HCT116 (cell line): ENCODE data around the gene TATDN2. TPM values are rescaled to one million over a fixed set of nuclear protein-coding genes. Genes with fewer than 3 reads are reported as not detected.

ENCODE experiments used
- ATAC-seq: fragments of 200-7000 bp; cut with Tn5 transposase; 2 replicates; pipeline ENCODE4 v1.9.1; 2020; ENCODE audit warnings: mild to moderate bottlenecking, moderate library complexity
- BruUV-seq: library from RNA; stranded (reverse); fragments of 400-500 nt; replicated peaks from 2 replicates; lab custom pipeline; 2021; lab: Mats Ljungman, UMichigan
- CTCF ChIA-PET: fragments of 300-600 bp; sonication (Branson Sonifier 250); formaldehyde crosslinking; loops from one replicate; lab custom pipeline; 2021; ENCODE audit warnings: antibody characterized with exemption; lab: Charles Lee
- POLR2A ChIA-PET: fragments of 300-600, 350-600 bp; sonication (Branson Sonifier 250); formaldehyde crosslinking; loops from one replicate; lab custom pipeline; 2021; ENCODE audit warnings: antibody characterized with exemption; lab: Charles Lee
- RAD21 ChIA-PET, 2 experiments: fragments of 300-600 bp; sonication (Branson Sonifier 250); formaldehyde crosslinking; loops; one replicate each; lab custom pipeline; 2023; ENCODE audit warnings: low total read pairs in 2 of 2; ENCODE audit not compliant: uncharacterized antibody in 2 of 2, unreplicated experiment in 2 of 2, low non-redundant PET in 1 of 2; lab: Charles Lee
- DNase-seq: peaks from one replicate; pipeline ENCODE4 v3.0.0-alpha.2; 2010; ENCODE audit warnings: low read depth, low spot score
- H2AFZ ChIP-seq: fragments of 200-600 bp; shearing (Covaris generic), sonication (generic); 2 replicates; pipeline ENCODE4 v1.6.1; 2017; ENCODE audit warnings: low read depth, mixed run types, mixed read lengths, antibody characterized with exemption, low read length; ENCODE audit not compliant: poor library complexity, severe bottlenecking
- H3K27ac ChIP-seq: 2 replicates; pipeline ENCODE4 v1.5.1; 2012; ENCODE audit warnings: low read depth, low read length
- H3K27me3 ChIP-seq: fragments of 200-600 bp; sonication (generic); 2 replicates; pipeline ENCODE4 v1.6.1; 2016; ENCODE audit warnings: mixed run types, low read length, mixed read lengths; ENCODE audit not compliant: insufficient read depth
- H3K36me3 ChIP-seq, 2 experiments: fragments of 200-500 bp in 1 of 2; fragments of 200-600 bp in 1 of 2; sonication (Bioruptor generic) in 1 of 2; sonication (generic) in 1 of 2; 2 replicates each; pipeline versions ENCODE4 v1.5.1 to v1.6.1; 2014 to 2016; ENCODE audit warnings: low read length in 2 of 2, inconsistent platforms in 1 of 2, mixed read lengths in 1 of 2, mixed run types in 1 of 2; ENCODE audit not compliant: insufficient read depth in 2 of 2, control insufficient read depth in 1 of 2
- H3K4me1 ChIP-seq, 2 experiments: fragments of 200-600 bp in 1 of 2; sonication (generic) in 1 of 2; 2 replicates each; pipeline versions ENCODE4 v1.5.1 to v1.6.1; 2012 to 2017; ENCODE audit warnings: low read length in 2 of 2, inconsistent platforms in 1 of 2, mild to moderate bottlenecking in 1 of 2, mixed read lengths in 1 of 2, mixed run types in 1 of 2, moderate library complexity in 1 of 2; ENCODE audit not compliant: insufficient read depth in 2 of 2, control insufficient read depth in 1 of 2
- H3K4me2 ChIP-seq: fragments of 200-600 bp; sonication (generic); 2 replicates; pipeline ENCODE4 v1.6.1; 2017; ENCODE audit warnings: mixed run types, low read length, mixed read lengths
- H3K4me3 ChIP-seq, 2 experiments: fragments of 200-600 bp in 1 of 2; sonication (generic) in 1 of 2; replicated peaks in 1 of 2; 2 replicates each; pipeline ENCODE4 v1.5.1; 2011 to 2016; ENCODE audit warnings: low read length in 2 of 2, control low read depth in 1 of 2, low read depth in 1 of 2, mild to moderate bottlenecking in 1 of 2, mixed read lengths in 1 of 2, mixed run types in 1 of 2
- H3K79me2 ChIP-seq: fragments of 200-600 bp; sonication (generic); 2 replicates; pipeline ENCODE4 v1.6.1; 2017; ENCODE audit warnings: mild to moderate bottlenecking, mixed run types, low read length, moderate library complexity, mixed read lengths; ENCODE audit not compliant: insufficient read depth
- H3K9ac ChIP-seq: fragments of 200-600 bp; sonication (generic); 2 replicates; pipeline ENCODE4 v1.6.1; 2016; ENCODE audit warnings: low read length, mixed read lengths
- H3K9me2 ChIP-seq: fragments of 200-600 bp; sonication (generic), shearing (Covaris generic); 2 replicates; pipeline ENCODE4 v1.6.1; 2017; ENCODE audit warnings: mixed run types, mild to moderate bottlenecking, moderate library complexity; ENCODE audit not compliant: insufficient read depth
- H3K9me3 ChIP-seq, 2 experiments: fragments of 200-500 bp in 1 of 2; fragments of 200-600 bp in 1 of 2; sonication (Bioruptor generic) in 1 of 2; sonication (generic) in 1 of 2; 2 replicates each; pipeline ENCODE4 v1.6.1; 2014 to 2017; ENCODE audit warnings: low read length in 2 of 2, mixed read lengths in 2 of 2, inconsistent platforms in 1 of 2, low read depth in 1 of 2, mild to moderate bottlenecking in 1 of 2, mixed run types in 1 of 2, moderate library complexity in 1 of 2; ENCODE audit not compliant: control insufficient read depth in 1 of 2, insufficient read depth in 1 of 2
- H4K20me1 ChIP-seq: fragments of 200-600 bp; sonication (generic), shearing (Covaris generic); 2 replicates; pipeline ENCODE4 v1.6.1; 2017; ENCODE audit warnings: mixed run types, mild to moderate bottlenecking, moderate library complexity; ENCODE audit not compliant: insufficient read depth
- CBX3 ChIP-seq: IDR thresholded peaks from 2 replicates; pipeline ENCODE4 v1.6.1; 2012; ENCODE audit warnings: low read depth
- CEBPB ChIP-seq: IDR thresholded peaks from 2 replicates; pipeline ENCODE4 v1.6.1; 2012; ENCODE audit warnings: low read depth
- ELF1 ChIP-seq: IDR thresholded peaks from 2 replicates; pipeline ENCODE4 v1.6.1; 2012; ENCODE audit warnings: low read depth, borderline replicate concordance
- EZH2phosphoT487 ChIP-seq: fragments of 200-600 bp; IDR thresholded peaks from 2 replicates; pipeline ENCODE4 v1.6.1; 2018; ENCODE audit warnings: antibody characterized with exemption, borderline replicate concordance
- FOSL1 ChIP-seq: IDR thresholded peaks from 2 replicates; pipeline ENCODE4 v1.6.1; 2012; ENCODE audit warnings: low read depth
- POLR2AphosphoS5 ChIP-seq: IDR thresholded peaks from 2 replicates; pipeline ENCODE4 v1.6.1; 2011; ENCODE audit warnings: mild to moderate bottlenecking, low read depth, low read length, moderate library complexity
- RAD21 ChIP-seq: IDR thresholded peaks from 2 replicates; pipeline ENCODE4 v1.6.1; 2012; ENCODE audit warnings: low read depth, mild to moderate bottlenecking
- SIN3A ChIP-seq: IDR thresholded peaks from 2 replicates; pipeline ENCODE4 v1.6.1; 2012; ENCODE audit warnings: low read depth
- SP1 ChIP-seq: IDR thresholded peaks from 2 replicates; pipeline ENCODE4 v1.6.1; 2012; ENCODE audit warnings: low read depth
- SRF ChIP-seq: IDR thresholded peaks from 2 replicates; pipeline ENCODE4 v1.6.1; 2012; ENCODE audit warnings: low read depth
- TCF7L2 ChIP-seq: IDR thresholded peaks from 2 replicates; pipeline ENCODE4 v1.7.0; 2011; ENCODE audit warnings: borderline replicate concordance, inconsistent platforms; ENCODE audit not compliant: insufficient read depth, insufficient read length; ENCODE audit errors: extremely low read depth
- YY1 ChIP-seq: IDR thresholded peaks from 2 replicates; pipeline ENCODE4 v1.6.1; 2011; ENCODE audit warnings: low read length, low read depth, moderate library complexity, mild to moderate bottlenecking; ENCODE audit not compliant: insufficient replicate concordance; ENCODE audit errors: extremely low read depth
- ZFX ChIP-seq: fragments of 450-650 bp; IDR thresholded peaks from 2 replicates; pipeline ENCODE4 v1.6.1; 2017
- intact Hi-C: fragments of 100-400 bp; cut with micrococcal nuclease; formaldehyde crosslinking; loops from 2 replicates; pipeline ENCODE4 v1.10.0; 2022
- total RNA-seq: library from RNA; stranded (reverse); gene quantifications from one replicate; pipeline ENCODE4 v1.2.1, GENCODE V29; 2021; ENCODE audit not compliant: unreplicated experiment
- TF ChIP-seq, protein P1 (sequence below): IDR thresholded peaks from 2 replicates; pipeline ENCODE4 v1.6.1; 2012
- TF ChIP-seq, protein P2 (sequence below): IDR thresholded peaks from 2 replicates; pipeline ENCODE4 v1.6.1; 2012; ENCODE audit warnings: low read depth

Gene TATDN2
- total RNA-seq, 1 experiment from 2014 or later = 26.8 TPM

DNA sequence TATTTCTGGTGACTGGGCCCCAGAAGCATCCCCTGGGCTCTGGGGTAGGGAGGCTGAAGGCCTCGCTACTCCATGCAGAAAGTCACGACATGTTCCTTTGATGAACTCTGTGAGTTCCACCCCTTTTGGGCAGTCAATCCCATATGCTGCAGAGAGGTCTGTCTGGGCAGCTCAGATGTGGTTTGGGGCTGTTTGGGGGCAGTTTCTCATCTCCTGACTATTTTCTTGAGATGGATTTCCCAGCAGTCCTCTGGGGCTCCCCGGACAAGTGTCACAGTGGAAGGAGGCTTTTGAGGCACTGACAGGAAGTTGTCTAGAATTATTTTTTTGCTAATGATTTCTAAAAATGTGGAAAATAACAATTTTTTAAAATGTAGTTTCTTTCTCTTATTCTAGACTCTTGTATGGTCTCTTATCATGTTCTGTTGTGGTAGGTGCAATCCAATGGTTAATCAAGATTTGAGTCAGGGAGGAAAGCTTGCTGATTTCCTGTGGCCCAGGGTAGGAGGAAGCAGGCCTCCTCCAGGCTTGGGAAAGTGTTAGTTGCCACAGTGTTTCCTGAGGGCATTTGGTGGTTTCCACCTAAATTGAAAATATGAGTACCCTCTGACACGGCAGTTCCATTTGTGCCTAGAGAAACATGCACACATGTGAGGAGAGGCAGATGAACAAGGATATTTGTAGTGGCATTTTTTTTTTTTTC is 19.9 kb upstream of the TATDN2 start:
- DNase-seq (no peak), ATAC-seq (no peak)
- POLR2A ChIA-PET = no interaction called here
- RAD21 ChIA-PET = no interaction called here
- intact Hi-C loops = loop anchor here (5.0 to 10.0 kb wide), 4 partner anchors 114 to 511 kb away; partner anchors contain the start of genes BRK1 and EMC3
- H3K4me1 ChIP-seq = peaks cover 4 to 13% of the 10 kb centered on the region in 2 experiments; a peak in 3 of 4 replicates
- H2AFZ ChIP-seq = no peak overlapping the region
- no peak overlapping the region for H3K4me2 ChIP-seq
- TF ChIP-seq POLR2AphosphoS5 = no peak
- TF ChIP-seq TCF7L2 = no peak
- TF ChIP-seq RAD21 = no peak
- no peak for TF ChIP-seq YY1
- no peak for TF ChIP-seq FOSL1
- TF ChIP-seq, protein P1, sequence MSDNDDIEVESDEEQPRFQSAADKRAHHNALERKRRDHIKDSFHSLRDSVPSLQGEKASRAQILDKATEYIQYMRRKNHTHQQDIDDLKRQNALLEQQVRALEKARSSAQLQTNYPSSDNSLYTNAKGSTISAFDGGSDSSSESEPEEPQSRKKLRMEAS = no peak
- TF ChIP-seq, protein P2, sequence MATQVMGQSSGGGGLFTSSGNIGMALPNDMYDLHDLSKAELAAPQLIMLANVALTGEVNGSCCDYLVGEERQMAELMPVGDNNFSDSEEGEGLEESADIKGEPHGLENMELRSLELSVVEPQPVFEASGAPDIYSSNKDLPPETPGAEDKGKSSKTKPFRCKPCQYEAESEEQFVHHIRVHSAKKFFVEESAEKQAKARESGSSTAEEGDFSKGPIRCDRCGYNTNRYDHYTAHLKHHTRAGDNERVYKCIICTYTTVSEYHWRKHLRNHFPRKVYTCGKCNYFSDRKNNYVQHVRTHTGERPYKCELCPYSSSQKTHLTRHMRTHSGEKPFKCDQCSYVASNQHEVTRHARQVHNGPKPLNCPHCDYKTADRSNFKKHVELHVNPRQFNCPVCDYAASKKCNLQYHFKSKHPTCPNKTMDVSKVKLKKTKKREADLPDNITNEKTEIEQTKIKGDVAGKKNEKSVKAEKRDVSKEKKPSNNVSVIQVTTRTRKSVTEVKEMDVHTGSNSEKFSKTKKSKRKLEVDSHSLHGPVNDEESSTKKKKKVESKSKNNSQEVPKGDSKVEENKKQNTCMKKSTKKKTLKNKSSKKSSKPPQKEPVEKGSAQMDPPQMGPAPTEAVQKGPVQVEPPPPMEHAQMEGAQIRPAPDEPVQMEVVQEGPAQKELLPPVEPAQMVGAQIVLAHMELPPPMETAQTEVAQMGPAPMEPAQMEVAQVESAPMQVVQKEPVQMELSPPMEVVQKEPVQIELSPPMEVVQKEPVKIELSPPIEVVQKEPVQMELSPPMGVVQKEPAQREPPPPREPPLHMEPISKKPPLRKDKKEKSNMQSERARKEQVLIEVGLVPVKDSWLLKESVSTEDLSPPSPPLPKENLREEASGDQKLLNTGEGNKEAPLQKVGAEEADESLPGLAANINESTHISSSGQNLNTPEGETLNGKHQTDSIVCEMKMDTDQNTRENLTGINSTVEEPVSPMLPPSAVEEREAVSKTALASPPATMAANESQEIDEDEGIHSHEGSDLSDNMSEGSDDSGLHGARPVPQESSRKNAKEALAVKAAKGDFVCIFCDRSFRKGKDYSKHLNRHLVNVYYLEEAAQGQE = no peak
- no peak for TF ChIP-seq EZH2phosphoT487
- TF ChIP-seq SP1 = no peak
- no peak for TF ChIP-seq SIN3A
- TF ChIP-seq SRF = no peak
- no peak for TF ChIP-seq CBX3
- TF ChIP-seq ZFX = no peak
- TF ChIP-seq CEBPB = no peak
- TF ChIP-seq ELF1 = no peak
- CTCF ChIA-PET = no interaction called here
- H3K4me3 ChIP-seq = no peak overlapping the region
- H3K9ac ChIP-seq = no peak overlapping the region
- BruUV-seq = no TSS peak
- H3K9me3 ChIP-seq = no peaks in the 10 kb centered on the region
- H3K9me2 ChIP-seq = no peaks in the 10 kb centered on the region
- no peak overlapping the region for H3K27ac ChIP-seq
- no peaks in the 10 kb centered on the region for H3K36me3 ChIP-seq
- no peaks in the 10 kb centered on the region for H3K27me3 ChIP-seq
- H4K20me1 ChIP-seq = no peaks in the 10 kb centered on the region
- H3K79me2 ChIP-seq = no peaks in the 10 kb centered on the region
